Esophagus muscularis mucosa (tissue), 4 donors: ENCODE data around the gene RCC1. TPM values are rescaled to one million over a fixed set of nuclear protein-coding genes. Genes with fewer than 3 reads are reported as not detected.
"Not testable (repeated sequence)": the region's sequence is repeated elsewhere in the genome, so short reads cannot be mapped to it uniquely, and the experiment has no call there.

ENCODE experiments used
- DNase-seq: peaks from one replicate; pipeline ENCODE4 v3.0.0-alpha.2; 2017; ENCODE audit errors: extremely low spot score
- H3K27ac ChIP-seq, 4 donors: fragments of 200-600 bp; sonication (generic); replicated peaks in 1 of 4; 1 replicate in 3 of 4; 2 replicates in 1 of 4; pipeline ENCODE4 v1.5.1; 2016 to 2019; ENCODE audit warnings: mild to moderate bottlenecking in 1 of 4
- H3K27me3 ChIP-seq, 4 donors: fragments of 200-600 bp; sonication (generic); one replicate each; pipeline versions ENCODE4 v1.5.1 to v1.6.0; 2016 to 2019
- H3K36me3 ChIP-seq, 4 donors: fragments of 200-600 bp; sonication (generic); one replicate each; pipeline ENCODE4 v1.5.1; 2016 to 2019
- H3K4me1 ChIP-seq, 4 donors: fragments of 200-600 bp; sonication (generic); one replicate each; pipeline ENCODE4 v1.5.1; 2016 to 2019
- H3K4me3 ChIP-seq, 4 donors: fragments of 200-600 bp; sonication (generic); 1 replicate in 2 of 4; 2 replicates in 2 of 4; pipeline ENCODE4 v1.5.1; 2016 to 2019; ENCODE audit warnings: mild to moderate bottlenecking in 4 of 4, moderate library complexity in 1 of 4
- H3K9me3 ChIP-seq, 4 donors: fragments of 200-600 bp; sonication (generic); 1 replicate in 3 of 4; 2 replicates in 1 of 4; pipeline ENCODE4 v1.5.1; 2016 to 2019
- EP300 ChIP-seq: sonication (generic); formaldehyde crosslinking; IDR thresholded peaks from one replicate; pipeline ENCODE4 v1.6.1; 2017; ENCODE audit warnings: antibody characterized with exemption
- POLR2A ChIP-seq: fragments of 450-650 bp; IDR thresholded peaks from one replicate; pipeline ENCODE4 v1.6.1; 2017; ENCODE audit warnings: antibody characterized with exemption, moderate library complexity, mild to moderate bottlenecking, low read depth
- POLR2AphosphoS5 ChIP-seq, 2 donors: sonication (generic); formaldehyde crosslinking; IDR thresholded peaks; one replicate each; pipeline ENCODE4 v1.6.1; 2017; ENCODE audit warnings: antibody characterized with exemption in 2 of 2
- WGBS: methylation state at CpG from one replicate; pipeline ENCODE4 v1.1.5; 2018; 5-methylcytosine and 5-hydroxymethylcytosine counted together
- intact Hi-C: fragments of 100-400 bp; cut with DNase I; formaldehyde crosslinking; loops from one replicate; pipeline ENCODE4 v1.15.1; 2023
- total RNA-seq, 4 donors: library from RNA; depleted of rRNA; stranded (reverse); fragments of >200 nt; gene quantifications; one replicate each; pipeline versions ENCODE4 v1.1.0 to v1.2.1, GENCODE V29; 2016
- TF ChIP-seq, protein P1 (sequence below), 3 experiments: fragments of 200-600 bp in 2 of 3; fragments of 450-650 bp in 1 of 3; sonication (generic) in 2 of 3; IDR thresholded peaks; one replicate each; pipeline ENCODE4 v1.5.1; 2017 to 2019; ENCODE audit warnings: antibody characterized with exemption in 3 of 3, mild to moderate bottlenecking in 2 of 3, moderate library complexity in 1 of 3

The RCC1 gene
- total RNA-seq, 4 donors from 2014 or later, result 8.3 to 17.1 (median 11.3) TPM

DNA sequence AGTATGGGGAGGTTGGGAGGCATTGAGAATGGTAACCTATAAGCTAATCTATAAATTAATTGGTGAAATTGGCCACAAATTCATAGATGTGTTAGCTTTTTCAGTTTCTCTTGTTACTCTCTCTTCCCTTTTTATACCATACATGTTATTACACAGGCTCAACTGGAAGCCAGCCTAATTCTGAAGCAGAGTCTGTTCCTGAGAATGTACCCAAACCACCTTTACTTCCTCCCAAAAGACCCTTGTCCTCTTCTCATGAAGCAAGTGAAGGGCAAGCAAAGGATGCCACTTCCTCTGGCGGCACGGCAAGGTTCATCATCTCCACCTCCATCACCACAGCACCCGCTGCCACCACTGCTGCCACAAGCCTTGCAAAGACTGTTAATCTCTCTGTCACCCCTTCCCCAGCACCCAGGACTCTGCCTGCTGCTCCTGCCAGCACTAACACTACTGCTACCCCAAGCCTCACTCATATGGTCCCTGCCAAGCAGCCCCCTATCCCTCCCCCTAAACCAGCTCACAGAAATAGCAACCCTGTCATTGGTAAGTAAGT, 39.5 kb upstream of the RCC1 start:
- H3K27ac ChIP-seq, result no peak overlapping the region
- 93% methylated on average over 3 of the region's 3 CpGs for WGBS
- peaks cover 22 to 70% (median 59%) of the 10 kb centered on the region in 4 donors for H3K36me3 ChIP-seq
- H3K9me3 ChIP-seq, result no peaks in the 10 kb centered on the region
- intact Hi-C loops, result no loop called here
- peaks cover 0 to 3% (median 0%) of the 10 kb centered on the region in 4 donors for H3K4me1 ChIP-seq
- no peaks in the 10 kb centered on the region for H3K27me3 ChIP-seq
- no peak for DNase-seq
- no peak overlapping the region for H3K4me3 ChIP-seq
- TF ChIP-seq POLR2AphosphoS5 (IDR thresholded peaks at IDR 0.05) (no peak), EP300 (no peak), POLR2A (no peak)
- TF ChIP-seq, protein P1, sequence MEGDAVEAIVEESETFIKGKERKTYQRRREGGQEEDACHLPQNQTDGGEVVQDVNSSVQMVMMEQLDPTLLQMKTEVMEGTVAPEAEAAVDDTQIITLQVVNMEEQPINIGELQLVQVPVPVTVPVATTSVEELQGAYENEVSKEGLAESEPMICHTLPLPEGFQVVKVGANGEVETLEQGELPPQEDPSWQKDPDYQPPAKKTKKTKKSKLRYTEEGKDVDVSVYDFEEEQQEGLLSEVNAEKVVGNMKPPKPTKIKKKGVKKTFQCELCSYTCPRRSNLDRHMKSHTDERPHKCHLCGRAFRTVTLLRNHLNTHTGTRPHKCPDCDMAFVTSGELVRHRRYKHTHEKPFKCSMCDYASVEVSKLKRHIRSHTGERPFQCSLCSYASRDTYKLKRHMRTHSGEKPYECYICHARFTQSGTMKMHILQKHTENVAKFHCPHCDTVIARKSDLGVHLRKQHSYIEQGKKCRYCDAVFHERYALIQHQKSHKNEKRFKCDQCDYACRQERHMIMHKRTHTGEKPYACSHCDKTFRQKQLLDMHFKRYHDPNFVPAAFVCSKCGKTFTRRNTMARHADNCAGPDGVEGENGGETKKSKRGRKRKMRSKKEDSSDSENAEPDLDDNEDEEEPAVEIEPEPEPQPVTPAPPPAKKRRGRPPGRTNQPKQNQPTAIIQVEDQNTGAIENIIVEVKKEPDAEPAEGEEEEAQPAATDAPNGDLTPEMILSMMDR (IDR thresholded peaks at IDR 0.05), result no peak

DNA sequence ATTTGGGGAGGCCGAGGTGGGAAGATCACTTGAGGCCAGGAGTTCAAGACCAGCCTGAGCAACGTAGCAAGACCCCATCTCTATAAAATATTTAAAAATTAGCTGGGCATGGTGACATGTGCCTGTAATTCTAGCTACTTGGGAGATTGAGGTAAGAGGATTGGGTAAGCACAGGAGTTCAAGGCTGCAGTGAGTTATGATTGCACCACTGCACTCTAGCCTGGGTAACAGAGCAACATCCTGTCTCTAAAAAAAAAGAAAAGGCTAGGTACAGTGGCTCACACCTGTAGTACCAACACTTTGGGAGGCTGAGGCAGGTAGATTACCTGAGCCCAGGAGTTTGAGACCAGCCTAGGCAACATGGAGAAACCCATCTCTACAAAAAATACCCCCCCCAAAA, 35.7 kb upstream of the RCC1 start:
- Histone ChIP-seq H3K36me3 (peaks cover 31 to 64% (median 57%) of the 10 kb centered on the region in 4 donors), H3K27me3 (no peaks in the 10 kb centered on the region), H3K27ac (no peak overlapping the region), H3K4me3 (no peak overlapping the region), H3K4me1 (peaks cover 0 to 6% (median 0%) of the 10 kb centered on the region in 4 donors), H3K9me3 (no peaks in the 10 kb centered on the region)
- 92% methylated on average over 2 of the region's 2 CpGs for WGBS
- no peak for DNase-seq
- intact Hi-C loops, result no loop called here
- TF ChIP-seq POLR2A, result no peak
- no peak for TF ChIP-seq EP300
- TF ChIP-seq, protein P1 (IDR thresholded peaks at IDR 0.05), result no peak
- no peak for TF ChIP-seq POLR2AphosphoS5 (IDR thresholded peaks at IDR 0.05)

DNA sequence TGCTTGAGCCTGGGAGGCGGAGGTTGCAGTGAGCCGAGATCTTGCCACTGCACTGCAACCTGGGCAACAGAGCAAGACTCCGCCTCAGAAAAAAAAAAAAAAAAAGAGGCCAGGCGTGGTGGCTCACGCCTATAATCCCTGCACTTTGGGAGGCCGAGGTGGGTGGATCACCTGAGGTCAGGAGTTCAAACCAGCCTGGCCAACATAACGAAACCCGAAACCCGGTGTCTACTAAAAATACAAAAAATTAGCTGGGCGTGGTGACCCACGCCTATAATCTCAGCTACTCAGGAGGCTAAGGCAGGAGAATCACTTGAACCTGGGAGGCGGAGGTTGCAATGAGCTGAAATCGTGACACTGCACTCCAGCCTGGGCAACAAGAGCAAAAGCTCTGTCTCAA, 26.3 kb upstream of the RCC1 start:
- H3K27ac ChIP-seq, DNase-seq, H3K9me3 ChIP-seq, H3K27me3 ChIP-seq, intact Hi-C loops, H3K4me1 ChIP-seq, H3K4me3 ChIP-seq: not testable (repeated sequence)
- WGBS, result 90% methylated on average over 13 of the region's 13 CpGs
- H3K36me3 ChIP-seq, result peaks cover 60 to 97% (median 81%) of the 10 kb centered on the region in 4 donors

DNA sequence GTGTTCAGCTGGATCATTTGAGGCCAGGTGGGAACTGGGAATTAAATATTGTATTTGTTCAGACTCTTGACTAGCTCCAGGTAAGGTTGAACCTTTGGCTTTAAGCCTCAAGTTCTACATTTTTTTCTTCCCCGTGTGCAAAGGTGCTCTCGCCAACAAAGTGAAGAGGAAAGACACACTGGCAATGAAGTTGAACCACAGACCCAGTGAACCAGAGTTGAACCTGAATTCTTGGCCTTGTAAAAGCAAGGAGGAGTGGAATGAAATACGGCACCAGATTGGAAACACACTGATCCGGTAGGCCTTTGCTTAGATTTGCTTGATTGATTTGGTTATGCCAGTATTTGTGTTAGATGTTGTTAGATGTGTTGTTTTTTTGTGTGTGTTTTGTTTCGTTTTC, 25.5 kb upstream of the RCC1 start:
- WGBS, result 85% methylated on average over 5 of the region's 5 CpGs
- peaks cover 52 to 98% (median 80%) of the 10 kb centered on the region in 4 donors for H3K36me3 ChIP-seq
- no peaks in the 10 kb centered on the region for H3K9me3 ChIP-seq
- no peak overlapping the region for H3K4me3 ChIP-seq
- intact Hi-C loops, result no loop called here
- H3K4me1 ChIP-seq, result no peaks in the 10 kb centered on the region
- TF ChIP-seq, protein P1 (IDR thresholded peaks at IDR 0.05), result no peak
- TF ChIP-seq EP300 (no peak), POLR2AphosphoS5 (IDR thresholded peaks at IDR 0.05) (no peak), POLR2A (no peak)
- no peak for DNase-seq
- H3K27ac ChIP-seq, result no peak overlapping the region
- no peaks in the 10 kb centered on the region for H3K27me3 ChIP-seq

DNA sequence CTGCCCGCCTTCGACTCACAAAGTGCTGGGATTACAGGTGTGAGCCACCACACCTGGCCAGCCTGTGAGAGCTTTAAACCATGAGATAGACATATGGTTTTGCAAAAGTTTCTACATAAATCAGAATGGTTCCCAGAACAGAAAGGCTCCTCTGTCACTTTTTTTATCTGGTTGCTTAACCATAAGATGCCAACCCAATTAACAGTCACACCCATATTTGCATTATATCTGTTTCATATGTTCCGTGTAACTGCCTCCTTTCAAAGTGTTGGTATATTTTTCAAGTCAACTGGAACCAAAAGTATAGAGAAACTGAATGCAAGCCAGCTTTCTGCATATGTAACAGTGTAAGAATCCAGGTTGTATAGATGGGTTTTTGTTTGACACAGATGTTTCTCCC, 23.7 kb upstream of the RCC1 start:
- intact Hi-C loops, result no loop called here
- Histone ChIP-seq H3K36me3 (peaks cover 41 to 99% (median 84%) of the 10 kb centered on the region in 4 donors), H3K27me3 (no peaks in the 10 kb centered on the region), H3K4me3 (no peak overlapping the region), H3K27ac (no peak overlapping the region), H3K4me1 (no peaks in the 10 kb centered on the region), H3K9me3 (no peaks in the 10 kb centered on the region)
- no peak for DNase-seq
- 92% methylated on average over 3 of the region's 3 CpGs for WGBS
- TF ChIP-seq POLR2AphosphoS5 (IDR thresholded peaks at IDR 0.05) (no peak), POLR2A (no peak), EP300 (no peak)
- TF ChIP-seq, protein P1 (IDR thresholded peaks at IDR 0.05), result no peak
